ENCODE measurements around the gene TMEM89. TPM values are rescaled to one million over a fixed set of nuclear protein-coding genes. Genes with fewer than 3 reads are reported as not detected.

TMEM89 gene
- total and polyA plus RNA-seq, 2 of the 4 experiments (the other 2 are of a cell fraction), result 0.15 TPM; not detected in 1

DNA sequence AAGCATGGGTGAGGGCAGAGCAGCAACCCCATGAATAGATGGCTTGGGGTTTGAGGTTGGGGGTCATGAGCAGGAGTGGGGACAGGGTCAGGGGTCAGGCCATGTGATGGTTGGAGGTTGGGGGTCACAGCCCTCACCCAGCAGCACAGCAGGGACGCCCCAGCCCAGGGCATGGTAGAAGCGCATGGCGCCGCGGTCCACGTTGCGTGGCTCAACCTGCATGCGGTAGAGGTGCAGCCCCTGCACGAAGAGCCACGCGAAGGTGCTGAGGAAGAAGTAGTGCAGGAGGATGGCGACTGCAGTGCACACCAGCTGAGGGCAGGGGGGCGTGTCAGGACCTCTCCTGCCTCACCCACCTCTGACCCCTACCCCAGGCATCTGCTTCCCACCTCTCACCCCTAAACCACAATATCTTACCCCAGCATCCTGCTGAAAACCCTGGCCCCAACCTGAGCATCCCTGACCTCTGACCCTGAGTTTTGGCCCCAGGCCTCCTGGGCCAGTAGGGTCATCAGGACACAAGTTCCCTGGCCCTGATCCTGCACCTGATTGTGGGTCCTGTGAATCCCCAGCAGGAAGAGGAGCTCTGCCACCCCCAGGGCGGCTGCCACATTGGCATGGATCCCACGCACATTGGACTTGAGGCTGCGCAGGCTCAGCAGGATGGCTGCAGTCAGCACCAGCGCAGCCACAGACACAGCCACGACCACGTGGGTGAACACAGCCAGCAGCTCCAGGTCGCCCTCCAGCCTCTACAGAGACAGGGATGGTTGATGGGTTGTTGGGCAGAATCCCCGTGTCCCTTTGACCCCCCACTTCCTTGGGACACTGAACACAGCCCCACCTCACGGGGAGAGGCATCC, 23.6 kb upstream of the TMEM89 start:
- H2AFZ ChIP-seq (replicated peaks; ENCODE audit: low read length, poor library complexity), result no peak overlapping the region
- H3K56ac ChIP-seq (ENCODE audit: extremely low read depth, insufficient read depth, low read length), result no peak overlapping the region
- 82% methylated on average over 16 of the region's 22 CpGs; no CpG with 5 or more reads in 1 of the 2 experiments for WGBS, 2 experiments (ENCODE audit: extremely low coverage in 2 of 2, insufficient read length in 1 of 2)
- CTCF ChIA-PET, result no interaction called here
- H2BK15ac ChIP-seq (ENCODE audit: low read depth, low read length), result no peak overlapping the region
- H3K23ac ChIP-seq (ENCODE audit: low read depth, low read length), result no peak overlapping the region
- H3K27ac ChIP-seq (ENCODE audit: insufficient read depth, low read length), result no peak overlapping the region
- H3K9me3 ChIP-seq (ENCODE audit: control insufficient read depth, insufficient read depth, low read length), result no peaks in the 10 kb centered on the region
- no peak overlapping the region for H4K5ac ChIP-seq (ENCODE audit: low read depth, low read length)
- no peaks in the 10 kb centered on the region for H3K9me1 ChIP-seq (ENCODE audit: insufficient read depth, low read length)
- no peaks in the 10 kb centered on the region for H3K79me1 ChIP-seq (ENCODE audit: low read depth in 1 of 2, low read length in 2 of 2)
- in situ Hi-C loops (cut with MboI; ENCODE audit: low sequenced_read_pairs), result no loop called here
- no peak overlapping the region for H3K18ac ChIP-seq (ENCODE audit: low read depth, low read length)
- no peak overlapping the region for H3K4me2 ChIP-seq (ENCODE audit: low read depth, low read length)
- H3K9ac ChIP-seq (ENCODE audit: low read depth, low read length), result no peak overlapping the region
- no peak overlapping the region for H3K14ac ChIP-seq (replicated peaks; ENCODE audit: low read depth, low read length)
- POLR2A ChIA-PET (ENCODE audit: unreplicated experiment), result no interaction called here
- H4K8ac ChIP-seq (ENCODE audit: low read depth in 2 of 2, low read length in 2 of 2), result no peak overlapping the region
- no peaks in the 10 kb centered on the region for H3K36me3 ChIP-seq (ENCODE audit: control insufficient read depth, insufficient read depth, low read length)
- no peak overlapping the region for H4K91ac ChIP-seq (ENCODE audit: insufficient read depth, low read depth, low read length)
- no peak overlapping the region for H2BK20ac ChIP-seq (ENCODE audit: low read depth, low read length)
- H2BK120ac ChIP-seq (ENCODE audit: low read depth, low read length), result no peak overlapping the region
- DNase-seq, result no peak
- no peaks in the 10 kb centered on the region; the same call in 1 of the 2 replicates for H4K20me1 ChIP-seq (ENCODE audit: insufficient read depth, low read length)
- peak overlapping the region; percentile 9 for H2AK9ac ChIP-seq (replicated peaks; ENCODE audit: low read depth, low read length, poor library complexity)
- H3K27me3 ChIP-seq (ENCODE audit: control insufficient read depth, insufficient read depth, low read length), result no peaks in the 10 kb centered on the region
- no peak overlapping the region for H2AK5ac ChIP-seq (ENCODE audit: low read depth, low read length)
- ATAC-seq (ENCODE audit: low read depth), result no peak
- no peak overlapping the region for H3K4me3 ChIP-seq (ENCODE audit: insufficient read depth, low read depth, low read length)
- no TSS peak for BruUV-seq (replicated peaks)
- no peak overlapping the region for H3K4ac ChIP-seq (ENCODE audit: low read depth, low read length)
- H3K4me1 ChIP-seq (ENCODE audit: control insufficient read depth, insufficient read depth, low read length), result no peaks in the 10 kb centered on the region
- H2BK5ac ChIP-seq (ENCODE audit: low read depth, low read length, poor library complexity, severe bottlenecking), result no peak overlapping the region
- dilution Hi-C loops (cut with HindIII; ENCODE audit: low sequenced_read_pairs, unreplicated experiment), result no loop called here
- TF ChIP-seq BHLHE40 (IDR thresholded peaks at IDR 0.05; ENCODE audit: low read depth, low read length) (no peak), FOS (IDR thresholded peaks at IDR 0.05; ENCODE audit: low read depth, low read length) (no peak)
- intact Hi-C loops (cut with micrococcal nuclease), result no loop called here
